ENCODE measurements around the gene MTG1. TPM values are rescaled to one million over a fixed set of nuclear protein-coding genes. Genes with fewer than 3 reads are reported as not detected.

The MTG1 gene
- polyA plus RNA-seq, 2 donors = 36.7 to 44.4 TPM

- Histone ChIP-seq H3K4me1 (ENCODE audit: control insufficient read depth in 2 of 2, insufficient read depth in 2 of 2, low read length in 1 of 2) (no peaks in the 10 kb centered on the region), H3K27ac (ENCODE audit: low read depth in 2 of 2, low read length in 1 of 2) (no peak overlapping the region)
- 81 to 87% methylated on average over 10 of the region's 10 CpGs for WGBS, 2 donors
Measured at GRCh38 chr10:133454204-133454893, 60.4 kb downstream of the MTG1 start.

GRCh38 chr10:133455196-133455595, 61.2 kb downstream of the MTG1 start:
- H3K4me3 ChIP-seq (ENCODE audit: low read depth in 1 of 2, low read length in 2 of 2) = no peak overlapping the region
- no peaks in the 10 kb centered on the region for H3K27me3 ChIP-seq (ENCODE audit: control insufficient read depth in 1 of 2, insufficient read depth in 2 of 2, low read length in 2 of 2)
- no peaks in the 10 kb centered on the region for H3K4me1 ChIP-seq (ENCODE audit: control insufficient read depth in 2 of 2, insufficient read depth in 2 of 2, low read length in 1 of 2)
- H3K9me3 ChIP-seq (ENCODE audit: control insufficient read depth in 2 of 2, insufficient read depth in 1 of 2, low read depth in 1 of 2, low read length in 1 of 2) = peaks cover 5 to 13% of the 10 kb centered on the region in 2 donors
- 77% methylated on average over 5 of the region's 5 CpGs for WGBS, 2 donors
- no peak overlapping the region for H3K27ac ChIP-seq (ENCODE audit: low read depth in 2 of 2, low read length in 1 of 2)
- no peaks in the 10 kb centered on the region for H3K36me3 ChIP-seq (ENCODE audit: control insufficient read depth in 2 of 2, insufficient read depth in 2 of 2, low read length in 1 of 2)

More at GRCh38 chr10:133454204-133454893, 60.4 kb downstream of the MTG1 start:
- no peaks in the 10 kb centered on the region for H3K36me3 ChIP-seq (ENCODE audit: control insufficient read depth in 2 of 2, insufficient read depth in 2 of 2, low read length in 1 of 2)
- H3K9me3 ChIP-seq (ENCODE audit: control insufficient read depth in 2 of 2, insufficient read depth in 1 of 2, low read depth in 1 of 2, low read length in 1 of 2) = peaks cover 0 to 5% of the 10 kb centered on the region in 2 donors
- no peaks in the 10 kb centered on the region for H3K27me3 ChIP-seq (ENCODE audit: control insufficient read depth in 1 of 2, insufficient read depth in 2 of 2, low read length in 2 of 2)
- H3K4me3 ChIP-seq (ENCODE audit: low read depth in 1 of 2, low read length in 2 of 2) = no peak overlapping the region

- 85 to 90% methylated on average over 7 of the region's 7 CpGs for WGBS, 2 donors
- Histone ChIP-seq H3K4me1 (ENCODE audit: control insufficient read depth in 2 of 2, insufficient read depth in 2 of 2, low read length in 1 of 2) (no peaks in the 10 kb centered on the region), H3K27ac (ENCODE audit: low read depth in 2 of 2, low read length in 1 of 2) (no peak overlapping the region)
Measured at GRCh38 chr10:133455611-133456031, 61.7 kb downstream of the MTG1 start.

GRCh38 chr10:133456041-133456951, 62.3 kb downstream of the MTG1 start:
- H3K4me1 ChIP-seq (ENCODE audit: control insufficient read depth in 2 of 2, insufficient read depth in 2 of 2, low read length in 1 of 2) = no peaks in the 10 kb centered on the region
- no peak overlapping the region for H3K27ac ChIP-seq (ENCODE audit: low read depth in 2 of 2, low read length in 1 of 2)
- no peaks in the 10 kb centered on the region for H3K27me3 ChIP-seq (ENCODE audit: control insufficient read depth in 1 of 2, insufficient read depth in 2 of 2, low read length in 2 of 2)
- H3K36me3 ChIP-seq (ENCODE audit: control insufficient read depth in 2 of 2, insufficient read depth in 2 of 2, low read length in 1 of 2) = no peaks in the 10 kb centered on the region
- peaks cover 5 to 13% of the 10 kb centered on the region in 2 donors for H3K9me3 ChIP-seq (ENCODE audit: control insufficient read depth in 2 of 2, insufficient read depth in 1 of 2, low read depth in 1 of 2, low read length in 1 of 2)
- WGBS, 2 donors = 85 to 87% methylated on average over 45 to 46 of the region's 46 CpGs
- H3K4me3 ChIP-seq (ENCODE audit: low read depth in 1 of 2, low read length in 2 of 2) = no peak overlapping the region

More at GRCh38 chr10:133455611-133456031, 61.7 kb downstream of the MTG1 start:
- H3K9me3 ChIP-seq (ENCODE audit: control insufficient read depth in 2 of 2, insufficient read depth in 1 of 2, low read depth in 1 of 2, low read length in 1 of 2) = peaks cover 5 to 13% of the 10 kb centered on the region in 2 donors
- no peak overlapping the region for H3K4me3 ChIP-seq (ENCODE audit: low read depth in 1 of 2, low read length in 2 of 2)
- no peaks in the 10 kb centered on the region for H3K27me3 ChIP-seq (ENCODE audit: control insufficient read depth in 1 of 2, insufficient read depth in 2 of 2, low read length in 2 of 2)
- H3K36me3 ChIP-seq (ENCODE audit: control insufficient read depth in 2 of 2, insufficient read depth in 2 of 2, low read length in 1 of 2) = no peaks in the 10 kb centered on the region

GRCh38 chr10:133457100-133457841, 63.3 kb downstream of the MTG1 start:
- WGBS, 2 donors = 91% methylated on average over 34 of the region's 34 CpGs
- H3K27me3 ChIP-seq (ENCODE audit: control insufficient read depth in 1 of 2, insufficient read depth in 2 of 2, low read length in 2 of 2) = no peaks in the 10 kb centered on the region
- no peak overlapping the region for H3K4me3 ChIP-seq (ENCODE audit: low read depth in 1 of 2, low read length in 2 of 2)
- H3K36me3 ChIP-seq (ENCODE audit: control insufficient read depth in 2 of 2, insufficient read depth in 2 of 2, low read length in 1 of 2) = no peaks in the 10 kb centered on the region
- H3K9me3 ChIP-seq (ENCODE audit: control insufficient read depth in 2 of 2, insufficient read depth in 1 of 2, low read depth in 1 of 2, low read length in 1 of 2) = peaks cover 5 to 13% of the 10 kb centered on the region in 2 donors
- no peaks in the 10 kb centered on the region for H3K4me1 ChIP-seq (ENCODE audit: control insufficient read depth in 2 of 2, insufficient read depth in 2 of 2, low read length in 1 of 2)
- no peak overlapping the region for H3K27ac ChIP-seq (ENCODE audit: low read depth in 2 of 2, low read length in 1 of 2)

GRCh38 chr10:133458021-133458709, 64.2 kb downstream of the MTG1 start:
- WGBS, 2 donors = 91% methylated on average over 40 of the region's 40 CpGs
- H3K9me3 ChIP-seq (ENCODE audit: control insufficient read depth in 2 of 2, insufficient read depth in 1 of 2, low read depth in 1 of 2, low read length in 1 of 2) = peaks cover 5 to 13% of the 10 kb centered on the region in 2 donors
- no peak overlapping the region for H3K27ac ChIP-seq (ENCODE audit: low read depth in 2 of 2, low read length in 1 of 2)
- H3K4me1 ChIP-seq (ENCODE audit: control insufficient read depth in 2 of 2, insufficient read depth in 2 of 2, low read length in 1 of 2) = no peaks in the 10 kb centered on the region
- H3K36me3 ChIP-seq (ENCODE audit: control insufficient read depth in 2 of 2, insufficient read depth in 2 of 2, low read length in 1 of 2) = no peaks in the 10 kb centered on the region
- no peak overlapping the region for H3K4me3 ChIP-seq (ENCODE audit: low read depth in 1 of 2, low read length in 2 of 2)
- H3K27me3 ChIP-seq (ENCODE audit: control insufficient read depth in 1 of 2, insufficient read depth in 2 of 2, low read length in 2 of 2) = no peaks in the 10 kb centered on the region

GRCh38 chr10:133458710-133459453, 64.9 kb downstream of the MTG1 start:
- no peaks in the 10 kb centered on the region for H3K27me3 ChIP-seq (ENCODE audit: control insufficient read depth in 1 of 2, insufficient read depth in 2 of 2, low read length in 2 of 2)
- H3K4me1 ChIP-seq (ENCODE audit: control insufficient read depth in 2 of 2, insufficient read depth in 2 of 2, low read length in 1 of 2) = no peaks in the 10 kb centered on the region
- no peaks in the 10 kb centered on the region for H3K36me3 ChIP-seq (ENCODE audit: control insufficient read depth in 2 of 2, insufficient read depth in 2 of 2, low read length in 1 of 2)
- no peak overlapping the region for H3K4me3 ChIP-seq (ENCODE audit: low read depth in 1 of 2, low read length in 2 of 2)
- WGBS, 2 donors = 88% methylated on average over 21 of the region's 21 CpGs
- no peak overlapping the region for H3K27ac ChIP-seq (ENCODE audit: low read depth in 2 of 2, low read length in 1 of 2)
- peaks cover 5 to 13% of the 10 kb centered on the region in 2 donors for H3K9me3 ChIP-seq (ENCODE audit: control insufficient read depth in 2 of 2, insufficient read depth in 1 of 2, low read depth in 1 of 2, low read length in 1 of 2)

GRCh38 chr10:133459454-133460207, 65.7 kb downstream of the MTG1 start:
- Histone ChIP-seq H3K4me1 (ENCODE audit: control insufficient read depth in 2 of 2, insufficient read depth in 2 of 2, low read length in 1 of 2) (no peaks in the 10 kb centered on the region), H3K9me3 (ENCODE audit: control insufficient read depth in 2 of 2, insufficient read depth in 1 of 2, low read depth in 1 of 2, low read length in 1 of 2) (peaks cover 8 to 13% of the 10 kb centered on the region in 2 donors), H3K27me3 (ENCODE audit: control insufficient read depth in 1 of 2, insufficient read depth in 2 of 2, low read length in 2 of 2) (no peaks in the 10 kb centered on the region), H3K27ac (ENCODE audit: low read depth in 2 of 2, low read length in 1 of 2) (no peak overlapping the region), H3K4me3 (ENCODE audit: low read depth in 1 of 2, low read length in 2 of 2) (no peak overlapping the region), H3K36me3 (ENCODE audit: control insufficient read depth in 2 of 2, insufficient read depth in 2 of 2, low read length in 1 of 2) (no peaks in the 10 kb centered on the region)
- WGBS, 2 donors = 55 to 63% methylated on average over 77 to 81 of the region's 81 CpGs

Data from esophagus (tissue), 2 donors.